Measurements from ENCODE around the gene TMEM125.

TMEM125 gene

GRCh38 chr1:43300378-43301094 is 30.8 kb downstream of the TMEM125 start, which contains the start of gene TIE1:
TIE1 (plus strand) TSS chr1:43300982; CDS start chr1:43301072, 90 bp downstream.
- H3K4me3 ChIP-seq (ENCODE audit: low read length): no peak within 1 kb of the TSS
- DNase-seq (ENCODE audit: low read depth): no peak
- TF ChIP-seq CTCF (conservative IDR thresholded peaks at IDR 0.05; ENCODE audit: low read depth, low read length): no peak

GRCh38 chr1:43302201-43302600 is 32.4 kb downstream of the TMEM125 start:
- no peak overlapping the region for H3K4me3 ChIP-seq (ENCODE audit: low read length)
- TF ChIP-seq CTCF (conservative IDR thresholded peaks at IDR 0.05; ENCODE audit: low read depth, low read length): no peak
- DNase-seq (ENCODE audit: low read depth): no peak

GRCh38 chr1:43302721-43303470 is 33.1 kb downstream of the TMEM125 start:
- TF ChIP-seq CTCF (conservative IDR thresholded peaks at IDR 0.05; ENCODE audit: low read depth, low read length): no peak
- no peak overlapping the region for H3K4me3 ChIP-seq (ENCODE audit: low read length)

GRCh38 chr1:43303471-43304313 is 33.9 kb downstream of the TMEM125 start:
- no peak for TF ChIP-seq CTCF (conservative IDR thresholded peaks at IDR 0.05; ENCODE audit: low read depth, low read length)
- DNase-seq (ENCODE audit: low read depth): no peak
- H3K4me3 ChIP-seq (ENCODE audit: low read length): no peak overlapping the region

More at GRCh38 chr1:43302721-43303470, 33.1 kb downstream of the TMEM125 start:
- no peak for DNase-seq (ENCODE audit: low read depth)

GRCh38 chr1:43304314-43304681 is 34.5 kb downstream of the TMEM125 start:
- no peak overlapping the region for H3K4me3 ChIP-seq (ENCODE audit: low read length)
- no peak for DNase-seq (ENCODE audit: low read depth)
- TF ChIP-seq CTCF (conservative IDR thresholded peaks at IDR 0.05; ENCODE audit: low read depth, low read length): no peak

GRCh38 chr1:43304771-43305300 is 35.1 kb downstream of the TMEM125 start:
- no peak overlapping the region for H3K4me3 ChIP-seq (ENCODE audit: low read length)
- no peak for DNase-seq (ENCODE audit: low read depth)
- no peak for TF ChIP-seq CTCF (conservative IDR thresholded peaks at IDR 0.05; ENCODE audit: low read depth, low read length)
